H1 (cell line): ENCODE data around the gene PLXNA4. TPM values are rescaled to one million over a fixed set of nuclear protein-coding genes. Genes with fewer than 3 reads are reported as not detected.

Experiments
- CTCF ChIA-PET: fragments of 300-600 bp; sonication (Branson Sonifier 250); formaldehyde crosslinking; loops from one replicate; lab custom pipeline; 2021; ENCODE audit not compliant: partially characterized antibody; lab: Charles Lee
- POLR2A ChIA-PET: fragments of 300-600 bp; sonication (Branson Sonifier 250); formaldehyde crosslinking; loops from one replicate; lab custom pipeline; 2021; ENCODE audit warnings: inconsistent platforms; ENCODE audit not compliant: partially characterized antibody; lab: Charles Lee
- DNase-seq, 2 experiments: peaks; one replicate each; pipeline versions ENCODE4 v3.0.0 to v3.0.0-alpha.2; 2010 to 2022; ENCODE audit warnings: low spot score in 2 of 2, low read depth in 1 of 2, mixed read lengths in 1 of 2
- FAIRE-seq: peaks from 2 replicates; lab custom pipeline; 2011; peaks lifted over from hg19 to GRCh38; lab: Jason Lieb, UNC
- H2AFZ ChIP-seq: 2 replicates; pipeline ENCODE4 v1.8.1; 2012; ENCODE audit warnings: low read length, inconsistent platforms
- H2AK5ac ChIP-seq: 2 replicates; pipeline ENCODE4 v1.6.1; 2013; ENCODE audit warnings: low read depth, low read length
- H2BK120ac ChIP-seq: replicated peaks from 2 replicates; pipeline ENCODE3; 2013; ENCODE audit warnings: low read depth, low read length, inconsistent platforms
- H2BK12ac ChIP-seq: 2 replicates; pipeline ENCODE4 v1.6.1; 2013; ENCODE audit warnings: low read depth, low read length
- H2BK15ac ChIP-seq: 2 replicates; pipeline ENCODE4 v1.6.1; 2013; ENCODE audit warnings: low read length
- H2BK20ac ChIP-seq: 2 replicates; pipeline ENCODE4 v1.6.1; 2013; ENCODE audit warnings: low read length
- H2BK5ac ChIP-seq: 2 replicates; pipeline ENCODE4 v1.6.1; 2013; ENCODE audit warnings: low read depth, low read length
- H3K14ac ChIP-seq: 2 replicates; pipeline ENCODE4 v1.6.1; 2013; ENCODE audit warnings: inconsistent platforms; ENCODE audit not compliant: insufficient read length
- H3K18ac ChIP-seq: 2 replicates; pipeline ENCODE4 v1.6.1; 2013; ENCODE audit warnings: low read length; ENCODE audit errors: extremely low read depth
- H3K23ac ChIP-seq: 2 replicates; pipeline ENCODE4 v1.6.1; 2013; ENCODE audit warnings: inconsistent platforms; ENCODE audit not compliant: insufficient read length
- H3K23me2 ChIP-seq: 2 replicates; pipeline ENCODE4 v1.6.1; 2013; ENCODE audit warnings: low read depth, low read length
- H3K27ac ChIP-seq: 2 replicates; pipeline ENCODE4 v1.6.1; 2011; ENCODE audit warnings: low read depth, low read length, inconsistent platforms
- H3K27me3 ChIP-seq, 4 experiments: replicated peaks in 1 of 4; 1 replicate in 1 of 4; 2 replicates in 3 of 4; pipeline versions ENCODE4 v1.6.1 to v1.8.1; 2011 to 2013; ENCODE audit warnings: low read length in 3 of 4, mild to moderate bottlenecking in 3 of 4, inconsistent platforms in 2 of 4, mixed read lengths in 2 of 4, moderate library complexity in 1 of 4; ENCODE audit not compliant: control insufficient read depth in 3 of 4, insufficient read depth in 3 of 4; ENCODE audit errors: extremely low read depth in 1 of 4
- H3K36me3 ChIP-seq, 4 experiments: 2 replicates each; pipeline versions ENCODE4 v1.6.1 to v1.8.1; 2011 to 2013; ENCODE audit warnings: mild to moderate bottlenecking in 4 of 4, low read length in 3 of 4, moderate library complexity in 2 of 4, control low read depth in 1 of 4, inconsistent platforms in 1 of 4; ENCODE audit not compliant: insufficient read depth in 4 of 4, control insufficient read depth in 2 of 4
- H3K4ac ChIP-seq: replicated peaks from 2 replicates; pipeline ENCODE3; 2013; ENCODE audit warnings: low read length, low read depth, mixed read lengths, inconsistent platforms; ENCODE audit not compliant: insufficient read length
- H3K4me1 ChIP-seq, 4 experiments: replicated peaks in 1 of 4; 1 replicate in 1 of 4; 2 replicates in 3 of 4; pipeline versions ENCODE4 v1.6.1 to v1.8.1; 2011 to 2013; ENCODE audit warnings: low read length in 3 of 4, inconsistent platforms in 2 of 4, mixed read lengths in 1 of 4; ENCODE audit not compliant: insufficient read depth in 4 of 4, control insufficient read depth in 3 of 4
- H3K4me2 ChIP-seq, 2 experiments: 2 replicates each; pipeline versions ENCODE4 v1.6.1 to v1.8.1; 2011 to 2013; ENCODE audit warnings: low read depth in 2 of 2, low read length in 2 of 2, control low read depth in 1 of 2, inconsistent platforms in 1 of 2, mild to moderate bottlenecking in 1 of 2; ENCODE audit not compliant: insufficient read depth in 1 of 2
- H3K4me3 ChIP-seq, 4 experiments: fragments of 200-600, 300-600 bp in 1 of 4; sonication (generic), shearing (Covaris generic), sonication (Bioruptor Twin) in 1 of 4; 2 replicates each; pipeline versions ENCODE4 v1.5.1 to v1.8.1; 2011 to 2016; ENCODE audit warnings: low read length in 4 of 4, low read depth in 3 of 4, control low read depth in 2 of 4, inconsistent platforms in 2 of 4, mild to moderate bottlenecking in 2 of 4, mixed read lengths in 1 of 4, moderate library complexity in 1 of 4; ENCODE audit not compliant: insufficient read depth in 2 of 4; ENCODE audit errors: extremely low read depth in 1 of 4
- H3K56ac ChIP-seq: replicated peaks from 2 replicates; pipeline ENCODE3; 2013; ENCODE audit warnings: low read depth, mild to moderate bottlenecking, mixed read lengths, low read length, inconsistent platforms; ENCODE audit not compliant: insufficient read length
- H3K79me1 ChIP-seq: 2 replicates; pipeline ENCODE4 v1.6.1; 2013; ENCODE audit warnings: low read depth, low read length, control low read depth
- H3K79me2 ChIP-seq, 2 experiments: 2 replicates each; pipeline versions ENCODE4 v1.6.1 to v1.8.1; 2012 to 2013; ENCODE audit warnings: low read length in 2 of 2, mild to moderate bottlenecking in 2 of 2, inconsistent platforms in 1 of 2; ENCODE audit not compliant: insufficient read depth in 2 of 2, control insufficient read depth in 1 of 2
- H3K9ac ChIP-seq, 4 experiments: replicated peaks in 1 of 4; 1 replicate in 1 of 4; 2 replicates in 3 of 4; pipeline versions ENCODE4 v1.6.1 to v1.8.1; 2011 to 2013; ENCODE audit warnings: low read depth in 3 of 4, low read length in 3 of 4, control low read depth in 2 of 4, mild to moderate bottlenecking in 2 of 4, moderate library complexity in 2 of 4, inconsistent platforms in 1 of 4; ENCODE audit errors: extremely low read depth in 1 of 4
- H3K9me3 ChIP-seq, 2 experiments: 2 replicates each; pipeline versions ENCODE4 v1.6.1 to v1.8.1; 2012 to 2013; ENCODE audit warnings: mild to moderate bottlenecking in 2 of 2, moderate library complexity in 2 of 2, control low read depth in 1 of 2, inconsistent platforms in 1 of 2, low read depth in 1 of 2, low read length in 1 of 2, mixed read lengths in 1 of 2; ENCODE audit not compliant: insufficient read depth in 2 of 2
- H4K20me1 ChIP-seq, 2 experiments: replicated peaks in 1 of 2; 2 replicates each; pipeline versions ENCODE3 to v1.8.1; 2011 to 2013; ENCODE audit warnings: inconsistent platforms in 2 of 2, low read length in 2 of 2, mild to moderate bottlenecking in 1 of 2; ENCODE audit not compliant: insufficient read depth in 2 of 2, control insufficient read depth in 1 of 2
- H4K5ac ChIP-seq: 2 replicates; pipeline ENCODE4 v1.6.1; 2013; ENCODE audit warnings: low read length, low read depth, mixed read lengths, inconsistent platforms; ENCODE audit not compliant: insufficient read length
- H4K8ac ChIP-seq: 2 replicates; pipeline ENCODE4 v1.8.0; 2013; ENCODE audit warnings: mild to moderate bottlenecking, moderate library complexity, low read length, inconsistent platforms; ENCODE audit not compliant: insufficient read depth; ENCODE audit errors: extremely low read depth
- H4K91ac ChIP-seq: replicated peaks from 2 replicates; pipeline ENCODE3; 2013; ENCODE audit warnings: low read length, mixed read lengths, inconsistent platforms; ENCODE audit not compliant: insufficient read length
- CBX5 ChIP-seq: fragments of 300-800, 300-1000 bp; sonication (generic); IDR thresholded peaks from 2 replicates; pipeline ENCODE4 v1.7.1; 2016; ENCODE audit warnings: antibody characterized with exemption, low read length, low read depth
- CEBPB ChIP-seq: IDR thresholded peaks from 2 replicates; pipeline ENCODE4 v1.6.1; 2012; ENCODE audit warnings: low read depth, low read length
- CREB1 ChIP-seq: IDR thresholded peaks from 2 replicates; pipeline ENCODE4 v1.6.1; 2012; ENCODE audit warnings: inconsistent platforms
- EP300 ChIP-seq, 2 experiments: IDR thresholded peaks; 1 replicate in 1 of 2; 2 replicates in 1 of 2; pipeline ENCODE4 v1.6.1; 2011 to 2012; ENCODE audit warnings: low read depth in 2 of 2, low read length in 2 of 2, mild to moderate bottlenecking in 2 of 2, borderline replicate concordance in 1 of 2, inconsistent platforms in 1 of 2, moderate library complexity in 1 of 2
- HDAC6 ChIP-seq: IDR thresholded peaks from one replicate; pipeline ENCODE4 v1.7.1; 2012; ENCODE audit warnings: low read depth, mild to moderate bottlenecking, inconsistent platforms, low read length, moderate library complexity
- JUN ChIP-seq: IDR thresholded peaks from 2 replicates; pipeline ENCODE4 v1.6.1; 2011; ENCODE audit warnings: low read depth, mild to moderate bottlenecking, improper control_type of control experiment, low read length
- POU5F1 ChIP-seq: IDR thresholded peaks from 2 replicates; pipeline ENCODE4 v1.6.1; 2011; ENCODE audit warnings: low read depth, mild to moderate bottlenecking, low read length, moderate library complexity
- RNF2 ChIP-seq: fragments of 200-900, 300-1000 bp; sonication (generic); IDR thresholded peaks from 2 replicates; pipeline ENCODE4 v1.7.1; 2016; ENCODE audit warnings: borderline replicate concordance, low read depth, mild to moderate bottlenecking, antibody characterized with exemption, low read length; ENCODE audit not compliant: poor library complexity, severe bottlenecking; ENCODE audit errors: missing control alignments
- RXRA ChIP-seq: IDR thresholded peaks from 2 replicates; pipeline ENCODE4 v1.6.1; 2011; ENCODE audit warnings: low read depth, mild to moderate bottlenecking, low read length, moderate library complexity; ENCODE audit not compliant: insufficient read depth
- SIX5 ChIP-seq: IDR thresholded peaks from 2 replicates; pipeline ENCODE4 v1.6.1; 2011; ENCODE audit warnings: mild to moderate bottlenecking, low read depth, low read length
- TAF1 ChIP-seq: IDR thresholded peaks from 2 replicates; pipeline ENCODE4 v1.6.1; 2011; ENCODE audit warnings: mild to moderate bottlenecking, low read depth, low read length
- TEAD4 ChIP-seq: IDR thresholded peaks from 2 replicates; pipeline ENCODE4 v1.6.1; 2012; ENCODE audit warnings: low read depth, low read length, inconsistent platforms, mixed read lengths
- USF2 ChIP-seq: IDR thresholded peaks from 2 replicates; pipeline ENCODE4 v1.6.1; 2011; ENCODE audit warnings: low read length, improper control_type of control experiment
- whole genome bisulfite sequencing, 2 experiments: shearing (Covaris generic) in 1 of 2; methylation state at CpG; one replicate each; pipeline versions ENCODE4 v1.1.6 to v1.1.7; 2013 to 2015; ENCODE audit warnings: low lambda C conversion rate in 2 of 2, mixed read lengths in 2 of 2, inconsistent platforms in 1 of 2, low coverage in 1 of 2, missing lambda C conversion rate in 1 of 2; ENCODE audit not compliant: insufficient replicate concordance in 2 of 2, insufficient coverage in 1 of 2, insufficient read length in 1 of 2; ENCODE audit errors: extremely low coverage in 1 of 2, missing lambda C conversion rate in 1 of 2; 5-methylcytosine and 5-hydroxymethylcytosine counted together
- polyA plus RNA-seq, 7 experiments: library from polyadenylated mRNA; depleted of rRNA in 3 of 7; stranded (reverse) in 5 of 7; unstranded in 2 of 7; fragments of >200 nt in 5 of 7; fragments of 200-250 nt in 2 of 7; gene quantifications; 1 replicate in 5 of 7; 2 replicates in 1 of 7; 4 replicates in 1 of 7; pipeline versions ENCODE4 v1.2.1 to v1.2.3, GENCODE V29; 2011 to 2013; ENCODE audit warnings: missing spikeins in 2 of 7, mixed read lengths in 2 of 7
- total RNA-seq: library from RNA; stranded (reverse); fragmentation: NEBNext Ultra II Directional; extraction: Animal tissue kit (Norgen Biotek cat#: 25700); gene quantifications from 2 replicates; pipeline ENCODE4 v1.2.1, GENCODE V29; 2021

The PLXNA4 gene
- total and polyA plus RNA-seq, 2 of the 8 experiments (the other 6 are each of a cell fraction or from before 2014, with no cell fraction given), result 0.76 to 0.79 TPM

GRCh38 chr7:132548489-132549078 lies 27.7 kb downstream of the PLXNA4 start:
- Histone ChIP-seq H4K5ac (no peak overlapping the region), H4K8ac (no peak overlapping the region), H3K79me2 (no peaks in the 10 kb centered on the region), H3K79me1 (no peaks in the 10 kb centered on the region), H3K14ac (no peak overlapping the region), H2BK5ac (no peak overlapping the region), H2BK15ac (no peak overlapping the region), H3K23ac (no peak overlapping the region), H3K4ac (no peak overlapping the region), H2BK20ac (no peak overlapping the region), H3K9ac (no peak overlapping the region), H3K23me2 (no peaks in the 10 kb centered on the region), H3K27me3 (peaks cover 0 to 6% (median 2%) of the 10 kb centered on the region in 4 experiments; a peak in 3 of 7 replicates), H3K56ac (no peak overlapping the region), H3K4me1 (peaks cover 2 to 5% (median 4%) of the 10 kb centered on the region in 4 experiments; a peak in 5 of 7 replicates), H3K36me3 (no peaks in the 10 kb centered on the region), H4K91ac (no peak overlapping the region), H3K18ac (no peak overlapping the region), H3K4me3 (no peak overlapping the region), H4K20me1 (no peaks in the 10 kb centered on the region), H3K27ac (no peak overlapping the region), H3K4me2 (no peak overlapping the region), H2BK12ac (no peak overlapping the region), H3K9me3 (peaks cover 10 to 11% of the 10 kb centered on the region in 2 experiments), H2AK5ac (no peak overlapping the region), H2AFZ (no peak overlapping the region), H2BK120ac (no peak overlapping the region)
- WGBS, 2 experiments, result 95% methylated on average over 4 of the region's 4 CpGs; no CpG with 5 or more reads in 1 of the 2 experiments
- FAIRE-seq (no peak), DNase-seq (no peak)
- ChIA-PET CTCF (interaction anchor here (1.0 kb wide), 1 partner anchor 10 kb away, joined by 3 read pairs; no protein-coding TSS in a partner anchor), POLR2A (no interaction called here)
- TF ChIP-seq CBX5 (no peak), POU5F1 (no peak), TEAD4 (no peak), HDAC6 (no peak), USF2 (no peak), SIX5 (no peak), CREB1 (no peak), RNF2 (no peak), EP300 (IDR thresholded peaks at IDR 0.05; ENCODE audit: borderline replicate concordance in 1 of 2, low read depth in 2 of 2, low read length in 2 of 2) (no peak), JUN (no peak), RXRA (no peak), CEBPB (no peak), TAF1 (no peak)
